Stimulated activated naive CD8-positive, alpha-beta T cell treated with anti-CD3 and anti-CD28 coated beads, Interleukin-15, Interleukin-2, amounts not matched to agents 100 U/mL and 50 U/mL, for 24 hours (primary cell): Measurements from ENCODE around the gene UQCRQ.

Experiments used
- ATAC-seq: fragments of 150-1000 bp; cut with Tn5 transposase; one replicate; pipeline ENCODE4 v1.10.0; 2021
- DNase-seq: peaks from one replicate; pipeline ENCODE4 v3.0.0; 2021

Gene UQCRQ

DNA sequence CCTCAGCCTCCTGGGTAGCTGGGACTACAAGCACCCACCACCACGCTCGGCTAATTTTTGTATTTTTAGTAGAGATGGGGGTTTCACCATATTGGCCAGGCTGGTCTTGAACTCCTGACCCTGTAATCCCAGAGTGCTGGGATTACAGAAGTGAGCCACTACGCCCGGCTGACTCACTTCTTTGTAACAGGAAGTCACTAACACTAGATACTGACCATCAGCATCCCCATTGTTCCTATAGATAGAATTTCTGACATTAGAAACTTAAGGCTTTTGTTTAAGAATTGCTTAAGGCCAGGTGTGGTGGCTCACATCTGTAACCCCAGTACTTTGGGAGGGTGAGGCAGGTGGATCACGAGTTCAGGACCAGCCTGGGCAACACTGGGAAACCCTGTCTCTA lies 49.2 kb downstream of the UQCRQ start:
- ATAC-seq (no peak), DNase-seq (no peak)

DNA sequence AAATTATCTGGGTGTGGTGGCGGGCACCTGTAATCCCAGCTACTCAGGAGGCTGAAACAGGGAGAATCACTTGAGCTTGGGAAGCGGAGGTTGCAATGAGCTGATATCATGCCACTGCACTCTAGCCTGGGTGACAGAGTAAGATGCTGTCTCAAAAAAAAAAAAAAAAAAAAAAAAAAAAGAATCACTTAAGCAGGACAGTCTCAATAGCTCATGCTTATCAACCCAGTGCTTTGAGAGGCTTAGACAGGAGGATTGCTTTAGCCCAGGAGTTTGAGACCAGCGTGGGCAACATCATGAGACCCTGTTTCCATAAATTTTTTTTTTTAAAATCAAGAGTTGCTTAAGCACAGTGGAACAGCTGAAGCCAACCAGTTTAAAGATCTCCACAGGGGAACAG lies 49.6 kb downstream of the UQCRQ start:
- no peak for ATAC-seq
- DNase-seq = no peak
